ENCODE results near the gene DPP7.

DPP7 gene

GRCh38 chr9:137114613-137115393 is at the start of gene DPP7:
Gene DPP7 (minus strand): TSS chr9:137114733. CDS start chr9:137114713, 20 bp downstream.
- DNase-seq (ENCODE audit: low read depth in 2 of 2) = peak; percentile 73 to 75

GRCh38 chr9:137163805-137164204 is 49.3 kb upstream of the DPP7 start:
- DNase-seq (ENCODE audit: low read depth in 2 of 2) = no peak

DNA sequence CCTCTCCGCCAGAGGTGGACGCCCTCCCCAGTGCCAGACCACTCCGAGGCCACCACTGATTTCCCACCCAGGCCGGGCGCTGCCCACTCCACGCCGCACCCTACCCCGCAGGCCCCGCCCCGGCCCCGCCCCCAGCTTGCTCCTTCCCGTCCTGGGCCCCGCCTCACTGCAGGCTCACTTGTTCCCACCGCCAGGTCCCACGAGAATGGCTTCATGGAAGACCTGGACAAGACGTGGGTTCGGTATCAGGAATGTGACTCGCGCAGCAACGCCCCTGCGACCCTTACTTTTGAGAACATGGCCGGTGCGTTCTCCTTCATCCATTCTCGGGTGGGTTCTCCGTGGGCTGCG is 48.8 kb upstream of the DPP7 start:
- DNase-seq (ENCODE audit: low read depth in 2 of 2) = no peak

- no peak for DNase-seq (ENCODE audit: low read depth in 2 of 2)
Observed at GRCh38 chr9:137162505-137163364, 48.2 kb upstream of the DPP7 start.

- no peak for DNase-seq (ENCODE audit: low read depth in 2 of 2)
Observed at GRCh38 chr9:137161558-137162486, 47.3 kb upstream of the DPP7 start.

- DNase-seq (ENCODE audit: low read depth in 2 of 2) = no peak
Observed at GRCh38 chr9:137160716-137161557, 46.4 kb upstream of the DPP7 start.

DNA sequence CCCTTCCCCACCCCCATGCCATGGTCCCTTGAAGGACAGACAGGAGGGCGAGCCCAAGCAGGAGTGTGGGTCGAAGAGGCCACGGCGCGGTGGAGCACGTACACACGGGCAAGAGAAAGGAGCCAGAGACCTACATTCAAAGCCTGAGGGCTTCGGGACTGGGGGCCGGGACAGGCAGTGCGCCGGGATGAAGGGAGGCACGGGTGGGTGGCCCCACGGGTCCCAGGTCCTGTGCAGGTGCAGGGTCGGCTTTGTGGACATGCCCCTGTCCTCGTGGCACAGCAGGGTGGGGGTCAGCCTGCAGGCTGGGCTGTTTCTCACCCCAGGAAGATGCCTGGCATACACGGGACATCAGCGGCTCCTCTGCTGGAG is 45.5 kb upstream of the DPP7 start:
- DNase-seq (ENCODE audit: low read depth in 2 of 2) = no peak

DNA sequence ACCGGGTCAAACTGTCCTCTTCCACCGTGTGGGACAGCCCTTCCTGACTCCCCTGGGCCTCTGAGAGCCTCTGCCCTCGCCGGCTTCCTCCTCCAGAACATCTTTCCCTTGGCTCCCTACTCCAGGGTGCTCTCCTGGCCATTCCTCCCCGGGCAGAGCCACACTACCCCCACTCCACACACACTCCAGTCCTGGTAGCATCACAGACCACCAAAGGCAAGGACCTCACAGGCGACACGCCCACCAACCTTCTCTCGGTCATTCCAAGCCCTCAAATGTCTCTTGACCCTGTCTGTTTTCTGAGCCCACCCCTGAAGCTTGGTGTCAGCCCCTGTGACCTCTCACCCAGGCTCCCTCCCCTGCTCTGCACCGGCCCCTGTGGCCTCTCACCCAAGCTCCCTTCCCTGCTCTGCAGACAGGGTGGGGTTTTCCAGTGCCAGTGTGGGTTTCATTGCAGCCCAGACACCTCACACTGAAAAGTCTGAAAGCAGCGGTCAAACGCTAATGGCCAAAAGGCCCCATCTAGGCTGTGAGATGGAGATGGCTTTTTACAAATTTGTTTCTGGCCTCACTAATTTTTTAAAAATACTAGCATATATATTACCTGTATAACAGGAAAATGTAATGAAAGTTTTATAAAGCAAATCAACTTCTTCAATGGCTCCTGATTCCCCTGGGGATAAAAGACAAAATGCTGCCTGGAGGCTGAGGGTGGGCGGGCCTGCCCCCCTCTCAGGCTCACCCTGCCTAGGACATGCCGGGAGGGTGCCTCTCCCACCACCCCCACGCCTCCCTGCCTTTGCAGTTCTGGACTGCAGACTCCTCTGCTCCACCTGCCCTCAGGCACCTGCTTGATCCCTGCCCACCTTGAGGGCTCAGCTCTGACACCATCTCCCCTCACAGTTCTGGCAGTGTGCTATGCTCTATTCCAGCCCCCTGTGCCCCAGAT is 44.8 kb upstream of the DPP7 start:
- no peak for DNase-seq (ENCODE audit: low read depth in 2 of 2)

- no peak for DNase-seq (ENCODE audit: low read depth in 2 of 2)
Observed at GRCh38 chr9:137158625-137159024, 44.1 kb upstream of the DPP7 start.

- DNase-seq (ENCODE audit: low read depth in 2 of 2) = no peak
Observed at GRCh38 chr9:137157618-137158415, 43.3 kb upstream of the DPP7 start.

DNA sequence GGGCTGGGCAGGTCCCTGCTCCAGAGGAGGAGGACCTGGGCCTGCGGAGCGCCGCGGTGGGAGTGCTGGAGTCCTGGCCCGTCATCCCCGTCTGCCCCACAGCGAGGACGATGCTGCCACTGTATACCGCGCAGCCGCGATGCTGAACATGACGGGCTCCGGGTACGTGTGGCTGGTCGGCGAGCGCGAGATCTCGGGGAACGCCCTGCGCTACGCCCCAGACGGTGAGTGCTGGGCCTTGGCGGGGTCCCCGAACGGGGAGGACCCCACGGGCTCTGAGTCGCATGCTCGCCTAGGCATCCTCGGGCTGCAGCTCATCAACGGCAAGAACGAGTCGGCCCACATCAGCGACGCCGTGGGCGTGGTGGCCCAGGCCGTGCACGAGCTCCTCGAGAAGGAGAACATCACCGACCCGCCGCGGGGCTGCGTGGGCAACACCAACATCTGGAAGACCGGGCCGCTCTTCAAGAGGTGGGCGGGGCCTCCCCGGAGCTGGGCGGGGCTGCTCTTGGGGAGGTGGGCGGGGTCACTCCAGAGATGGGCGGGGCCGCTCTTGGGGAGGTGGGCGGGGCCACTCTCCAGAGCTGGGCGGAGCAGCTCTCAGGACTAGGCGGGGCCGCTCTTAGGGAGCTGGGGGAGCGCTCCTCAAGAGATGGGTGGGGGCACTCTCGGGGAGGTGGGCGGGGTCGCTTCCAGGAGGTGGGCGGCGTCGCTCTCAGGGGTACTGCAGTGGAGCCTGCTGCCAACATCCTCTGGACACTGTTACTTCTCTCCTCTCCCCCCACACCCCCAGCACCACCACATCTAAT is 42.2 kb upstream of the DPP7 start:
- peak; percentile 43 to 70 for DNase-seq (ENCODE audit: low read depth in 2 of 2)

- no peak for DNase-seq (ENCODE audit: low read depth in 2 of 2)
Observed at GRCh38 chr9:137152844-137153405, 38.4 kb upstream of the DPP7 start.

GRCh38 chr9:137150617-137151457 is 36.3 kb upstream of the DPP7 start:
- DNase-seq (ENCODE audit: low read depth in 2 of 2) = peak; percentile 35 to 68

GRCh38 chr9:137149942-137150616 is 35.5 kb upstream of the DPP7 start:
- peak in 1 of 2 donors; percentile 55 for DNase-seq (ENCODE audit: low read depth in 2 of 2)

DNA sequence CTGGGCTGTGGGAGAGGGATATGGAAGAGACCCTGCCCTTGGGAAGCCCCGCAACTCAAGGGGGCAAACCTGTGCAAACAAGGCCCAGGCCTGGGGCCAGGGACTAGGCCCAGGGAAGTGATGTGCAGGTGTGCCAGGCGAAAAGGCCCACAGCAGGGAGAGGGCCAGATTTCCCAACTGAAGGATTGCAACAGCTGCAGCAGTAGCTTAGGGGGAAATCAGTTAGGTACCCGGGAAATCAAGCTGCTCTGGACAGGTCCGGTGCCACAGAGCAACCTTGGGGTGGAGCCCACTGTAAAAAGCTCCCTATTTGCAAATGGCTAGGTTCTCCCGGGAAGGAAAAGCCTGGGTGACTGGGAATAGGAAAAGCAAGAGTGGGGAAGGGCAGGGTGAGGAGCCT is 34.8 kb upstream of the DPP7 start:
- no peak for DNase-seq (ENCODE audit: low read depth in 2 of 2)

- DNase-seq (ENCODE audit: low read depth in 2 of 2) = no peak
Observed at GRCh38 chr9:137148661-137149060, 34.1 kb upstream of the DPP7 start.

Data from stimulated activated CD4-positive, alpha-beta T cell treated with anti-CD3 and anti-CD28 coated beads, Interleukin-4, amount 100 ng/mL, for 48 hours (primary cell).